Measurements from ENCODE around the gene MIF. TPM values are rescaled to one million over a fixed set of nuclear protein-coding genes. Genes with fewer than 3 reads are reported as not detected.

Gene MIF
- total RNA-seq, 1 donor from 2014 or later = 348 TPM

DNA sequence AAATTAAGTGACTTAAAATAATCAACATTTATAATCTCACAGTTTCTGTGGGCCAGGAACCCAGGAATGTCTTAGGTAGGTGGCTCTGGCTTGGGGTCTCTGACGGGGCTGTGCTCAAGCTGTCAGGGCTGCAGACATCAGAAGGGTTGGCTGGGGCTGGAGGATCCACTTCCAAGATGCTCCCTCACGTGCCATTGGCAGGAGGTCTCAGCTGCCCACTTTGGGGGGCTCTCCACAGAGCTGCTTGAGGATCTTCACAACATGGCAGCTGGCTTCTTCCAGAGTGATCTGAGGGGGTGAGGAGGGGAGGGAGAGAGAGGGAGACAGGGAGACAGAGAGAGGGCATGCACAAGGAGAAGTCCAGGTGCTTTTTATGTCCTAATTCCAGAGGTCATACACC is 18.4 kb upstream of the MIF start:
- DNase-seq (ENCODE audit: low read depth in 2 of 2) = no peak

DNA sequence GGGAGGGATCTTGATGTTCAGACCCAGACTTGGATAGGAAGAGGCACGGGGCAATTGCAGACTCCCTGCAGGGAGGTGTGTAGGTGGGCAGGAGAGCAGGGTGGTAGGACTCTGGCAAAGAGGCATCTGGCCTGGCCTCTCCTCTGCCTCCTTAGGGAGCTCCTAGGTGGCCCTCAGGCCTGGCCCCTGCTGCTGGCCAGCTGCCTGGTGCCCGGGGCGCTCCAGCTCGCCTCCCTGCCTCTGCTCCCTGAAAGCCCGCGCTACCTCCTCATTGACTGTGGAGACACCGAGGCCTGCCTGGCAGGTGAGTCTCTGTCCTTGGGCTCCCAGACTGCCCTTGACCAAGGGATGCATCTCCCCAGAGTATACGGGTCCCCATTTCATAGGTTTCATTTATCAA is 16.6 kb upstream of the MIF start:
- no peak for DNase-seq (ENCODE audit: low read depth in 2 of 2)

- no peak for DNase-seq (ENCODE audit: low read depth in 2 of 2)
Observed at GRCh38 chr22:23878219-23878618, 16.0 kb upstream of the MIF start.

DNA sequence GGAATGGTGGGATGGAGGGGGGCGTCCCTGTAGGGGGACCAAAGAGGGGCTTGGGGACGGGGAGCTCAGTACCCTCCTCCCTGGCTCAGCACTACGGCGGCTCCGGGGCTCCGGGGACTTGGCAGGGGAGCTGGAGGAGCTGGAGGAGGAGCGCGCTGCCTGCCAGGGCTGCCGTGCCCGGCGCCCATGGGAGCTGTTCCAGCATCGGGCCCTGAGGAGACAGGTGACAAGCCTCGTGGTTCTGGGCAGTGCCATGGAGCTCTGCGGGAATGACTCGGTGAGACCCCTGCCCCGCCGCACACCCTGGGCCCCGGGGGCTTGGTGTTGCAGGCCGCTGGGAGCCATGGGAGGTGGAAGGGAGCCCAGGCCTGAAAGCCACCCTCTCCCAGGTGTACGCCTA is 11.8 kb upstream of the MIF start:
- DNase-seq (ENCODE audit: low read depth in 2 of 2) = no peak

- no peak for DNase-seq (ENCODE audit: low read depth in 2 of 2)
Observed at GRCh38 chr22:23883658-23884057, 10.5 kb upstream of the MIF start.

DNA sequence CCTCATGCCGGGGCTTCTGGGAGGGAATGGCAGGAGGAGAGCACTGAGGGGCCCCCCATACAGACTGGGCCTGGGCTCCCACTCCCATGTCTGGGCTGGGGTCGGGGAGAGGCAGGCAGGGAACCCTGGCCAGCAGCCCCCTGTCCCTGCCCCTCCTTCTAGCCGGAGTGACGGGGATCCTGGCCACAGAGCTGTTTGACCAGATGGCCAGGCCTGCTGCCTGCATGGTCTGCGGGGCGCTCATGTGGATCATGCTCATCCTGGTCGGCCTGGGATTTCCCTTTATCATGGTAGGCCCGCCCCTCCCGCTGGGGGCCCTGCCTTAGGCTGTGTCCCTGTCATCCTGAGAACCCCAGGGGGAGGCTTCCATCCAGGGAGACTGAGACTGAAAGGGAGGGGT is 10.0 kb upstream of the MIF start:
- no peak for DNase-seq (ENCODE audit: low read depth in 2 of 2)

DNA sequence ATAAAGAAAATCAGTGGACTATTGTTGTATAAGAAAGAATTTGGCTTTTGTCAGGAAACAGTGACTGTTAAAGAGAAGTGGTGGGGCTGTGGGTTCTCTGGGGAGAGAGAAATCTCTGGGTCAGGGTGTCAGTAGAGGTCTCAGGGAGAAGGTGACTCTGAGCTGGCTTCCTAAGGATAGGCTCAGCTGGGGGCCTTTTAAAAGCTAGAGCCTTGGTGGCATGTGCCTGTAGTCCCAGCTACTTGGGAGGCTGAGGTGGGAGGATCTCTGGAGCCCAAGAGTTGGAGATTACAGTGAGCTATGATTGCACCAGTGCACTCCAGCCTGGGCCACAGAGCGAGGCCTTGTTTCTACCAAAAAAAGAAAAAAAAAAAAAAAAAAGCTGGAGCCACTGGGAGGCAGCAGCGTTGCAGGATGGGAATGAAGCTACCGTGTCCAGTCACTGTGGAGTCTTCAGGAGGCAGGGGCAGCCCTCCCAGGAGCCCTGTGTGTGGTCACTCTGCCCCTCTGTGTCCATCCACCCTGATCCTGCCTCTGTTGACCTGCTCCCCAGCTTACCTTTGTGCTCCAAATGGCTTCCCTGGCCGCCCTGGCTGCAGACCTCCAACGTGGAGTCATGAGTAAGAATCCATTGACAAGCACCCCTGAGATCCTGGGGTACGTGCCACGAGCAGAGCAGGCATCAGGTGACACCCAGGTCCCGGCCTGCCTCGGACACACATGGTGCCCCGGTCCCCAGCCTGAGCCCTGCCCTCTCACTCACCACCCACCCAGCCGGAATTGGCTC is 5.4 kb upstream of the MIF start:
- peak in 1 of 2 donors; percentile 18 for DNase-seq (ENCODE audit: low read depth in 2 of 2)

- DNase-seq (ENCODE audit: low read depth in 2 of 2) = no peak
Observed at GRCh38 chr22:23889620-23890019, 4.6 kb upstream of the MIF start.

GRCh38 chr22:23891726-23892125 is 2.5 kb upstream of the MIF start:
- DNase-seq (ENCODE audit: low read depth in 2 of 2) = no peak

DNA sequence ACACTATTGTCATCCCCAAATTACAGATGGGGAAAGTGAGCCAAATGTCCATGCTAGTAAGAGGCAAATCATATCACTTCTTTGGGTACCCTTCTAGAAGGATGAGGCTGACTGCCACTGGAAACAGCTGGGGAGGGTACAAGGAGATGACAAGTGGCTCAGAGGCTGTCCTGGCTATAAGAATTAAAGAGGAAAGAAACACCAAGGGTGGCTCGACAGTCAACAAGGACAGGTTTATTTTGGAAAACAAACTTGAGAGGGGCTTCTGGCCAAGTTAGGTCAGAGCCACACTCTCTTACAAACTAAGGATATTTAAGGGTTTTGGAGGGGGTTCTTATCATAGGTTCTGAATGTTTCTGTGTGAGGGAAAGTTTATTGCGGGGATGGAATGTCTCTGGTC is 2.1 kb upstream of the MIF start:
- no peak for DNase-seq (ENCODE audit: low read depth in 2 of 2)

- no peak for DNase-seq (ENCODE audit: low read depth in 2 of 2)
Observed at GRCh38 chr22:23892706-23893105, 1.5 kb upstream of the MIF start.

- DNase-seq (ENCODE audit: low read depth in 2 of 2) = no peak
Observed at GRCh38 chr22:23893121-23893944, 850 bp upstream of the MIF start.

- DNase-seq (ENCODE audit: low read depth in 2 of 2) = peak; percentile 35 to 74
Observed at GRCh38 chr22:23894710-23895598, 771 bp downstream of the MIF start.

DNA sequence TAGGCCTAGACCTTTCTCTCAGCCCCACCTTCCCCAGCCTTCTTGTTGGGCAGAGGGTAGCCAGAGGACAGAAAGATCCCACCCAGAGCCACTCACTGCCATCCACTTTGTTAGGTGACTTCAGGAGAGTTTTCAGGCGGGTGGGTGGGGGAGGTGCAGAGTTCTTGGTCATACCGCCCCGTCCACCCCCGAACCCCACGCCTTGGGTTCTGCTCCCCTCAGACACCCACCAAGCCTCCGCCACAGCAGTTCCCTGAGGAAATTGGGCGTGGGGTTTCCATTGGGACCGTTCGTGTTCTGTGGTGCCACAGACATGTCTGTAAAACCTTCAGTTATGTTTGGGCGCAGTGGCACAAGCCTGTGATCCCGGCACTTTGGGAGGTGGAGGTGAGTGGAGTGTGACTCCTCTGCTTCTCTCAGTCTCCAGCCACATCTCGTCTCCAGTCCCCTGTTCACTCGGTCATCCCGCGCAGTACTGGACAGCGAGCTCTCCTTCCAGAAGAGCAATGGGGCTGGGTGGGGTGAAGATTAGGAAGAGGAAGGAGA is 1.5 kb downstream of the MIF start:
- DNase-seq (ENCODE audit: low read depth in 2 of 2) = no peak

GRCh38 chr22:23896166-23896522 is 2.0 kb downstream of the MIF start:
- no peak for DNase-seq (ENCODE audit: low read depth in 2 of 2)

DNA sequence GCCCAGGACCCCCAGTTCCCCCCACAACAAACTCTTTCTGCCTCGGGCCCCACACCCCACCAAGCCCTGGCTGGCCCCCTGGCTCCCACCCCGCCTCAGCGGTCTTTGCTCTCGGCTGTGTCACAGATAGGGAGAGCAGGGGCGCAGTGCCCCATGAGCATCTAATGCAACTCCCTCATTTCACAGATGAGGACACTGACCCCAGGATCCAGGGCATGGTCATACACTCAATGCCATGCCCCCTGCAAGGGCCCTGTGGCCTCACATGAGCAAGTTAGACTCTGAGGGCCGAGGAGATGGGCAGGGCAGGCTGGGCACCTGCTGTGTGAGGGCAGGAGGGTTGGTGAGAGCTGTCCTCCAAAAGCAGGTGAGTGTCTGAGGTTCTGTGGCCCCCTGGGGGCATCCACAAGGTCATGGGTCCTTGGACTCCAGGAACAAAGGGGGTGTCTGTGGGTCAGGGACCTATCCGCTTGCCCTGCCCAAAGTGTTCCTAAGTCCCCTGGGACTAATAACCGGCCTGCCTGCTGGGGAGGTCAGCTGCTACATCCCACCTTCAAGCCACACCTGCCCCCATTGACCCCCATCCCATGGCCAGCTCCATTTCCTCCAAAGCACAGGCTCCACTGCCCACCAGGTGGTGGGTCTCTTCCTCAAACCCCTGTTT is 2.5 kb downstream of the MIF start:
- no peak for DNase-seq (ENCODE audit: low read depth in 2 of 2)

DNA sequence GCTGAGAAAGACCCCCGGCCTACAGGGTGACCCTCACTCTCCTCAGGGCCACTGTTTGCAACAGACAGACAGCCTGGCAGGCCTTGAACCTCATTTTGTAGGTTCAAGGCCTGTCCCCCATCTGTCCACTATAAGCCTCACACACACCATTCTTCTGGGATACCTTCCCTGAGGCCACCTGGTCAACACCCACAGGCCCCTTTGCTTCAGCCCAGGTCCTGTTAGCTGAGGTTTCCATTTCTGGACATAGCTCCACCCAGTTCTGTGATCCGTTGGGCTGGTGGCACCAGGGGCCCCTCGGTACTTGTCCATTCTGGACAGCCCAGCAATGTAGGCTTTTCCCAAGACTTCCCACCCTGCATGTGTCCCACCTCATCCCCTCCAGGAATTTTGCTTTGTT is 3.1 kb downstream of the MIF start:
- DNase-seq (ENCODE audit: low read depth in 2 of 2) = no peak

DNA sequence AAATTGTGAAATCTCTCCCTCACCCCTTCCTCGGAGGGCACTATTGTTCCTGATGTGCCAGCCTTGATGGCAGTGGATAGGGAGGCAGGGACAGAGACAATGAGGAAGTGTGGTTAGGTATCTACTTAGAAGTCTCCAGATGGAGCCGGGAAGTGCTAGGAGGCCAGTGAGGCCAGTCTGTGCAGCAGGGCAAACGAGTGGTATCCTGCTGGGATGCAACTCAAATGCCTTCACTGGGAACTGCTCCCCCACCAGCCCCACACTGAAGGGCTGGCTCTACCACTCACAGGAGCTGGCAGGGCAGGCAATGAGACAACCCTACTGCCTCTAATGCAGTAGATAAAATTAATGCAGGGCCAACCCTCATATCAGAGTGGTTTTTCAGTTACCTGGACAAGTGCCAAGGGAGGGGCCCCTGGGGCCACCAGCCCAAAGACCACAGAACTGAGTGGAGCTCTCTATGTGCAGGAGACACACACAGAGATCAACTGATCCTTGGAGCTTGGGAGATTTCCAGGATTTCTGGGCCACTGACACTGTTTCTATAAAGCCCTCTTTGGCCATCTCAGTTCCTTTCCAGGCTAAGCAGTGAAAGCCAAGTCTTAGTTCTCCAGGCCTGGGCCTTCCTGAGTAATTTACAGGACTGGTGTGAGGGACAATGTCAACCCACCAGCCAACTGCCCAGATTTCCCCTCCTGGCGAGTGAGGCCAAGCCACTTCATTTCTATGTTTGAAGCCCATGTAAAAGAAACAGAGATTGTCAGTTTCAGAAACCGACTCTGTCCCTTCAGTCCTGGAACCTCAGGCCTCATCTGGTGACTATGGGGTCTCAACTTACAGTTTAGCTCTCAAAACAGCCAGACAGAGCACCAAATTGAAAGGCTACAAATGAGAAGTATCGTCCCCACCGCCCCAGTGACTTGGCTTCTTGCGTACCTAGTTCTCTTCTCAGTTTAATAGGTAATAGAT is 4.1 kb downstream of the MIF start:
- DNase-seq (ENCODE audit: low read depth in 2 of 2) = no peak

DNA sequence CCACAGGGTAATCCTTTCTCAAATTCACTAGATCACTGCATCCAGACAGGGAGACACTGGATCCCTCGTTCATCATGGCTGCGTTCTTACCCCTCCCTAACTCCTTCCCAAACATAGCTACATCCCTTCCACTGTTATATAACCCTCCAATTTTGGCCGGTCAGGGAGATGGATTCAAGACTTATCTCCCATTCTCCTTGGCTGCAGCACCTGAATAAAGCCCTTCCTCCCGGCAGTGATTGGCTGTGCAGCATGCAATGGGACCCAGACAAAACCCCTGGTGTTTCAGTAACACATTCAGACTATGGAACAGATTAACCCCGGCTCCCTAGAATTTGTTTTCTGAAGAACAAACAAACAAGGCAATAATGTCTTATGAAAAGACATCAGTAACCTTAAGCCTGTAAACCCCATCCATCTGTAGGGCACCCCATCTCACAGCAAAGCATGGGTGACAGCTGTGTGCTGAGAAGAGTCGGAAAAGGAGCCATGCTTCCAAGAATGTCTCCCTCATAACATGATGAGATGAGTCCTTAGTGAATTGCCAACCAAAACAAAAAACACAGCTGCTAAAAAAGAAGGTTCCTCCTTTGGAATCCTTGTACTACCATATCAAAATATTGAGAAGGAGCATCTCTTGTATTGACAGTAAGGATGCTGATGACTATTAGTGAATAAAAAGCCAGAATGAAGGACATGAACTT is 5.0 kb downstream of the MIF start:
- DNase-seq (ENCODE audit: low read depth in 2 of 2) = no peak
